H1 (cell line): ENCODE measurements around the gene ZDHHC5. TPM values are rescaled to one million over a fixed set of nuclear protein-coding genes. Genes with fewer than 3 reads are reported as not detected.

Experiments
- CTCF ChIA-PET: fragments of 300-600 bp; sonication (Branson Sonifier 250); formaldehyde crosslinking; loops from one replicate; lab custom pipeline; 2021; ENCODE audit not compliant: partially characterized antibody; lab: Charles Lee
- POLR2A ChIA-PET: fragments of 300-600 bp; sonication (Branson Sonifier 250); formaldehyde crosslinking; loops from one replicate; lab custom pipeline; 2021; ENCODE audit warnings: inconsistent platforms; ENCODE audit not compliant: partially characterized antibody; lab: Charles Lee
- DNase-seq, 2 experiments: peaks; one replicate each; pipeline versions ENCODE4 v3.0.0 to v3.0.0-alpha.2; 2010 to 2022; ENCODE audit warnings: low spot score in 2 of 2, low read depth in 1 of 2, mixed read lengths in 1 of 2
- FAIRE-seq: peaks from 2 replicates; lab custom pipeline; 2011; peaks lifted over from hg19 to GRCh38; lab: Jason Lieb, UNC
- H2AFZ ChIP-seq: 2 replicates; pipeline ENCODE4 v1.8.1; 2012; ENCODE audit warnings: low read length, inconsistent platforms
- H2AK5ac ChIP-seq: 2 replicates; pipeline ENCODE4 v1.6.1; 2013; ENCODE audit warnings: low read depth, low read length
- H2BK120ac ChIP-seq: replicated peaks from 2 replicates; pipeline ENCODE3; 2013; ENCODE audit warnings: low read depth, low read length, inconsistent platforms
- H2BK12ac ChIP-seq: 2 replicates; pipeline ENCODE4 v1.6.1; 2013; ENCODE audit warnings: low read depth, low read length
- H2BK15ac ChIP-seq: 2 replicates; pipeline ENCODE4 v1.6.1; 2013; ENCODE audit warnings: low read length
- H2BK20ac ChIP-seq: 2 replicates; pipeline ENCODE4 v1.6.1; 2013; ENCODE audit warnings: low read length
- H2BK5ac ChIP-seq: 2 replicates; pipeline ENCODE4 v1.6.1; 2013; ENCODE audit warnings: low read depth, low read length
- H3K14ac ChIP-seq: 2 replicates; pipeline ENCODE4 v1.6.1; 2013; ENCODE audit warnings: inconsistent platforms; ENCODE audit not compliant: insufficient read length
- H3K18ac ChIP-seq: 2 replicates; pipeline ENCODE4 v1.6.1; 2013; ENCODE audit warnings: low read length; ENCODE audit errors: extremely low read depth
- H3K23ac ChIP-seq: 2 replicates; pipeline ENCODE4 v1.6.1; 2013; ENCODE audit warnings: inconsistent platforms; ENCODE audit not compliant: insufficient read length
- H3K23me2 ChIP-seq: 2 replicates; pipeline ENCODE4 v1.6.1; 2013; ENCODE audit warnings: low read depth, low read length
- H3K27ac ChIP-seq: 2 replicates; pipeline ENCODE4 v1.6.1; 2011; ENCODE audit warnings: low read depth, low read length, inconsistent platforms
- H3K27me3 ChIP-seq, 4 experiments: replicated peaks in 1 of 4; 1 replicate in 1 of 4; 2 replicates in 3 of 4; pipeline versions ENCODE4 v1.6.1 to v1.8.1; 2011 to 2013; ENCODE audit warnings: low read length in 3 of 4, mild to moderate bottlenecking in 3 of 4, inconsistent platforms in 2 of 4, mixed read lengths in 2 of 4, moderate library complexity in 1 of 4; ENCODE audit not compliant: control insufficient read depth in 3 of 4, insufficient read depth in 3 of 4; ENCODE audit errors: extremely low read depth in 1 of 4
- H3K36me3 ChIP-seq, 4 experiments: 2 replicates each; pipeline versions ENCODE4 v1.6.1 to v1.8.1; 2011 to 2013; ENCODE audit warnings: mild to moderate bottlenecking in 4 of 4, low read length in 3 of 4, moderate library complexity in 2 of 4, control low read depth in 1 of 4, inconsistent platforms in 1 of 4; ENCODE audit not compliant: insufficient read depth in 4 of 4, control insufficient read depth in 2 of 4
- H3K4ac ChIP-seq: replicated peaks from 2 replicates; pipeline ENCODE3; 2013; ENCODE audit warnings: low read length, low read depth, mixed read lengths, inconsistent platforms; ENCODE audit not compliant: insufficient read length
- H3K4me1 ChIP-seq, 4 experiments: replicated peaks in 1 of 4; 1 replicate in 1 of 4; 2 replicates in 3 of 4; pipeline versions ENCODE4 v1.6.1 to v1.8.1; 2011 to 2013; ENCODE audit warnings: low read length in 3 of 4, inconsistent platforms in 2 of 4, mixed read lengths in 1 of 4; ENCODE audit not compliant: insufficient read depth in 4 of 4, control insufficient read depth in 3 of 4
- H3K4me2 ChIP-seq, 2 experiments: 2 replicates each; pipeline versions ENCODE4 v1.6.1 to v1.8.1; 2011 to 2013; ENCODE audit warnings: low read depth in 2 of 2, low read length in 2 of 2, control low read depth in 1 of 2, inconsistent platforms in 1 of 2, mild to moderate bottlenecking in 1 of 2; ENCODE audit not compliant: insufficient read depth in 1 of 2
- H3K4me3 ChIP-seq, 4 experiments: fragments of 200-600, 300-600 bp in 1 of 4; sonication (generic), shearing (Covaris generic), sonication (Bioruptor Twin) in 1 of 4; 2 replicates each; pipeline versions ENCODE4 v1.5.1 to v1.8.1; 2011 to 2016; ENCODE audit warnings: low read length in 4 of 4, low read depth in 3 of 4, control low read depth in 2 of 4, inconsistent platforms in 2 of 4, mild to moderate bottlenecking in 2 of 4, mixed read lengths in 1 of 4, moderate library complexity in 1 of 4; ENCODE audit not compliant: insufficient read depth in 2 of 4; ENCODE audit errors: extremely low read depth in 1 of 4
- H3K56ac ChIP-seq: replicated peaks from 2 replicates; pipeline ENCODE3; 2013; ENCODE audit warnings: low read depth, mild to moderate bottlenecking, mixed read lengths, low read length, inconsistent platforms; ENCODE audit not compliant: insufficient read length
- H3K79me1 ChIP-seq: 2 replicates; pipeline ENCODE4 v1.6.1; 2013; ENCODE audit warnings: low read depth, low read length, control low read depth
- H3K79me2 ChIP-seq, 2 experiments: 2 replicates each; pipeline versions ENCODE4 v1.6.1 to v1.8.1; 2012 to 2013; ENCODE audit warnings: low read length in 2 of 2, mild to moderate bottlenecking in 2 of 2, inconsistent platforms in 1 of 2; ENCODE audit not compliant: insufficient read depth in 2 of 2, control insufficient read depth in 1 of 2
- H3K9ac ChIP-seq, 4 experiments: replicated peaks in 1 of 4; 1 replicate in 1 of 4; 2 replicates in 3 of 4; pipeline versions ENCODE4 v1.6.1 to v1.8.1; 2011 to 2013; ENCODE audit warnings: low read depth in 3 of 4, low read length in 3 of 4, control low read depth in 2 of 4, mild to moderate bottlenecking in 2 of 4, moderate library complexity in 2 of 4, inconsistent platforms in 1 of 4; ENCODE audit errors: extremely low read depth in 1 of 4
- H3K9me3 ChIP-seq, 2 experiments: 2 replicates each; pipeline versions ENCODE4 v1.6.1 to v1.8.1; 2012 to 2013; ENCODE audit warnings: mild to moderate bottlenecking in 2 of 2, moderate library complexity in 2 of 2, control low read depth in 1 of 2, inconsistent platforms in 1 of 2, low read depth in 1 of 2, low read length in 1 of 2, mixed read lengths in 1 of 2; ENCODE audit not compliant: insufficient read depth in 2 of 2
- H4K20me1 ChIP-seq, 2 experiments: replicated peaks in 1 of 2; 2 replicates each; pipeline versions ENCODE3 to v1.8.1; 2011 to 2013; ENCODE audit warnings: inconsistent platforms in 2 of 2, low read length in 2 of 2, mild to moderate bottlenecking in 1 of 2; ENCODE audit not compliant: insufficient read depth in 2 of 2, control insufficient read depth in 1 of 2
- H4K5ac ChIP-seq: 2 replicates; pipeline ENCODE4 v1.6.1; 2013; ENCODE audit warnings: low read length, low read depth, mixed read lengths, inconsistent platforms; ENCODE audit not compliant: insufficient read length
- H4K8ac ChIP-seq: 2 replicates; pipeline ENCODE4 v1.8.0; 2013; ENCODE audit warnings: mild to moderate bottlenecking, moderate library complexity, low read length, inconsistent platforms; ENCODE audit not compliant: insufficient read depth; ENCODE audit errors: extremely low read depth
- H4K91ac ChIP-seq: replicated peaks from 2 replicates; pipeline ENCODE3; 2013; ENCODE audit warnings: low read length, mixed read lengths, inconsistent platforms; ENCODE audit not compliant: insufficient read length
- CHD2 ChIP-seq: IDR thresholded peaks from 2 replicates; pipeline ENCODE4 v1.6.1; 2012; ENCODE audit warnings: low read length, improper control_type of control experiment
- KDM5A ChIP-seq: fragments of 200-600 bp; IDR thresholded peaks from 2 replicates; pipeline ENCODE4 v1.7.1; 2012; ENCODE audit warnings: mild to moderate bottlenecking, low read length, inconsistent platforms, mixed read lengths
- SIX5 ChIP-seq: IDR thresholded peaks from 2 replicates; pipeline ENCODE4 v1.6.1; 2011; ENCODE audit warnings: mild to moderate bottlenecking, low read depth, low read length
- SUZ12 ChIP-seq: fragments of 200-600 bp; sonication (generic); IDR thresholded peaks from 2 replicates; pipeline ENCODE4 v1.6.1; 2012; ENCODE audit warnings: mild to moderate bottlenecking, inconsistent platforms, low read length, moderate library complexity, mixed read lengths
- WGBS, 2 experiments: shearing (Covaris generic) in 1 of 2; methylation state at CpG; one replicate each; pipeline versions ENCODE4 v1.1.6 to v1.1.7; 2013 to 2015; ENCODE audit warnings: low lambda C conversion rate in 2 of 2, mixed read lengths in 2 of 2, inconsistent platforms in 1 of 2, low coverage in 1 of 2, missing lambda C conversion rate in 1 of 2; ENCODE audit not compliant: insufficient replicate concordance in 2 of 2, insufficient coverage in 1 of 2, insufficient read length in 1 of 2; ENCODE audit errors: extremely low coverage in 1 of 2, missing lambda C conversion rate in 1 of 2; 5-methylcytosine and 5-hydroxymethylcytosine counted together
- polyA plus RNA-seq, 7 experiments: library from polyadenylated mRNA; depleted of rRNA in 3 of 7; stranded (reverse) in 5 of 7; unstranded in 2 of 7; fragments of >200 nt in 5 of 7; fragments of 200-250 nt in 2 of 7; gene quantifications; 1 replicate in 5 of 7; 2 replicates in 1 of 7; 4 replicates in 1 of 7; pipeline versions ENCODE4 v1.2.1 to v1.2.3, GENCODE V29; 2011 to 2013; ENCODE audit warnings: missing spikeins in 2 of 7, mixed read lengths in 2 of 7
- total RNA-seq: library from RNA; stranded (reverse); fragmentation: NEBNext Ultra II Directional; extraction: Animal tissue kit (Norgen Biotek cat#: 25700); gene quantifications from 2 replicates; pipeline ENCODE4 v1.2.1, GENCODE V29; 2021

The ZDHHC5 gene
- total and polyA plus RNA-seq, 2 of the 8 experiments (the other 6 are each of a cell fraction or from before 2014, with no cell fraction given), result 40.0 to 56.3 TPM

- Histone ChIP-seq H2AK5ac (no peak overlapping the region), H3K4me1 (no peaks in the 10 kb centered on the region), H3K9me3 (no peaks in the 10 kb centered on the region), H2BK20ac (no peak overlapping the region), H3K18ac (no peak overlapping the region), H3K9ac (no peak overlapping the region), H3K56ac (no peak overlapping the region), H3K79me2 (no peaks in the 10 kb centered on the region), H2BK12ac (no peak overlapping the region), H3K79me1 (no peaks in the 10 kb centered on the region), H3K4ac (no peak overlapping the region), H3K4me2 (no peak overlapping the region), H3K27me3 (no peaks in the 10 kb centered on the region), H2BK15ac (no peak overlapping the region), H3K27ac (no peak overlapping the region), H3K4me3 (no peak overlapping the region), H2AFZ (no peak overlapping the region), H3K14ac (no peak overlapping the region), H2BK5ac (no peak overlapping the region), H4K20me1 (no peaks in the 10 kb centered on the region), H2BK120ac (no peak overlapping the region), H4K91ac (no peak overlapping the region), H3K23ac (no peak overlapping the region), H3K36me3 (no peaks in the 10 kb centered on the region), H4K8ac (no peak overlapping the region), H4K5ac (no peak overlapping the region), H3K23me2 (no peaks in the 10 kb centered on the region; the same call in 1 of the 2 replicates)
- CTCF ChIA-PET, result interaction anchor here (0.9 to 12.6 kb wide), 6 partner anchors 9 to 149 kb away, joined by 3 to 129 read pairs (median 4); partner anchors contain the start of gene UBE2L6
- WGBS, 2 experiments, result 84% methylated on average over 1 of the region's 1 CpG; no CpG with 5 or more reads in 1 of the 2 experiments
- peak; percentile 7 for FAIRE-seq
- POLR2A ChIA-PET, result interaction anchor here (0.9 to 51.1 kb wide), 6 partner anchors 12 to 302 kb away, joined by 3 to 1546 read pairs (median 4); partner anchors contain the start of genes CLP1, TNKS1BP1 and YPEL4
- DNase-seq, result no peak
- TF ChIP-seq CHD2 (no peak), SUZ12 (no peak), KDM5A (no peak), SIX5 (no peak)
Observed at GRCh38 chr11:57626895-57627294, 41.0 kb upstream of the ZDHHC5 start.
